Neural progenitor cell (in vitro differentiated cells): Measurements from ENCODE around the gene ZNF559. TPM values are rescaled to one million over a fixed set of nuclear protein-coding genes. Genes with fewer than 3 reads are reported as not detected.
"Not testable (repeated sequence)": the region's sequence is repeated elsewhere in the genome, so short reads cannot be mapped to it uniquely, and the experiment has no call there.

ENCODE experiments used
- DNase-seq: peaks from one replicate; pipeline ENCODE4 v3.0.0-alpha.2; 2016; ENCODE audit warnings: low spot score
- H2AFZ ChIP-seq: fragments of 200-600 bp; sonication (generic); replicated peaks from 2 replicates; pipeline ENCODE4 v1.6.1; 2016; ENCODE audit warnings: antibody characterized with exemption
- H3F3A ChIP-seq: fragments of 200-600 bp; sonication (generic); 2 replicates; pipeline ENCODE4 v1.6.1; 2016; ENCODE audit warnings: antibody characterized with exemption, low read depth
- H3K27ac ChIP-seq: fragments of 200-600 bp; sonication (generic); 2 replicates; pipeline ENCODE4 v1.5.1; 2016; ENCODE audit warnings: mild to moderate bottlenecking
- H3K27me3 ChIP-seq: fragments of 200-600 bp; sonication (generic); 2 replicates; pipeline ENCODE4 v1.6.1; 2016; ENCODE audit warnings: mild to moderate bottlenecking, moderate library complexity
- H3K36me3 ChIP-seq: fragments of 200-600 bp; sonication (generic); 2 replicates; pipeline ENCODE4 v1.5.1; 2016
- H3K4me1 ChIP-seq: fragments of 200-600 bp; sonication (generic); 2 replicates; pipeline ENCODE4 v1.6.1; 2016; ENCODE audit warnings: mixed run types
- H3K4me2 ChIP-seq: fragments of 200-600 bp; sonication (generic); 2 replicates; pipeline ENCODE4 v1.6.1; 2016
- H3K4me3 ChIP-seq: fragments of 200-600 bp; sonication (generic); 2 replicates; pipeline ENCODE4 v1.5.1; 2016
- H3K79me2 ChIP-seq: fragments of 200-600 bp; sonication (generic); 2 replicates; pipeline ENCODE4 v1.6.1; 2016; ENCODE audit warnings: low read depth
- H3K9ac ChIP-seq: fragments of 200-600 bp; sonication (generic); 2 replicates; pipeline ENCODE4 v1.6.1; 2016
- H3K9me3 ChIP-seq: fragments of 200-600 bp; sonication (generic); 2 replicates; pipeline ENCODE4 v1.5.1; 2016; ENCODE audit warnings: low read depth
- H4K20me1 ChIP-seq: fragments of 200-600 bp; sonication (generic); 2 replicates; pipeline ENCODE4 v1.6.1; 2016; ENCODE audit warnings: low read depth
- H3K27ac Mint-ChIP-seq: 3 replicates; pipeline ENCODE4 v1.8.0; 2021; ENCODE audit warnings: mixed read lengths
- H3K27me3 Mint-ChIP-seq: 2 replicates; pipeline ENCODE4 v1.8.0; 2022; ENCODE audit warnings: low read depth, mild to moderate bottlenecking, inconsistent platforms, moderate library complexity, mixed read lengths; ENCODE audit not compliant: insufficient read depth
- H3K36me3 Mint-ChIP-seq: 3 replicates; pipeline ENCODE4 v1.8.0; 2021; ENCODE audit warnings: mixed read lengths
- H3K4me1 Mint-ChIP-seq: 3 replicates; pipeline ENCODE4 v1.8.0; 2021; ENCODE audit warnings: mixed read lengths
- H3K4me3 Mint-ChIP-seq: 3 replicates; pipeline ENCODE4 v1.8.0; 2021; ENCODE audit warnings: mild to moderate bottlenecking, moderate library complexity, mixed read lengths
- H3K9me3 Mint-ChIP-seq: 3 replicates; pipeline ENCODE4 v1.8.0; 2020; ENCODE audit warnings: mixed read lengths
- EZH2 ChIP-seq: fragments of 200-600 bp; sonication (generic); IDR thresholded peaks from 2 replicates; pipeline ENCODE4 v1.6.1; 2017; ENCODE audit warnings: antibody characterized with exemption, mild to moderate bottlenecking, moderate library complexity
- EZH2phosphoT487 ChIP-seq: fragments of 200-600 bp; sonication (generic); IDR thresholded peaks from 2 replicates; pipeline ENCODE4 v1.6.1; 2017; ENCODE audit warnings: antibody characterized with exemption
- total RNA-seq: library from RNA; depleted of rRNA; stranded (reverse); fragments of >200 nt; gene quantifications from 2 replicates; pipeline ENCODE4 v1.2.3, GENCODE V29; 2015; ENCODE audit warnings: low replicate concordance
- TF ChIP-seq, protein P1 (sequence below): fragments of 200-600 bp; sonication (generic); IDR thresholded peaks from 2 replicates; pipeline ENCODE4 v1.5.1; 2017; ENCODE audit warnings: antibody characterized with exemption, mild to moderate bottlenecking

The ZNF559 gene
- total RNA-seq, 1 donor from 2014 or later, result 79.8 TPM

DNA sequence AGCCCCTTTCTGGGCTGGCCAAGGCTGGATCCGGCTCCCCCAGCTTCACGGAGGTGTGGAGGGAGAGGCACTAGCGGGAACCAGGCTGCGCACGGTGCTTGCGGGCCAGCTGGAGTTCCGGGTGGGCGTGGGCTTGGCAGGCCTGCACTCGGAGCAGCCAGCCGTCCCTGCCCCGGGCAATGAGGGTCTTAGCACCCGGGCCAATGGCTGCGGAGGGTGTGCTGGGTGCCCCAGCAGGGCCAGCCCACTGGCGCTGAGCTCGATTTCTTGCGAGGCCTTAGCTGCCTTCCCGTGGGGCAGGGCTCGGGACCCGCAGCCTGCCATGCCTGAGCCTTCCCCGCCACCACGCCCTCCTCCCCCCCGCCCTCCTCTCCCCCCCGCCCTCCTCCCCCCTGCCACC is 2.6 kb upstream of the ZNF559 start:
- peaks cover 21% of the 10 kb centered on the region for H3K79me2 ChIP-seq
- peaks cover 14% of the 10 kb centered on the region for H3K36me3 Mint-ChIP-seq
- H3K9me3 ChIP-seq, result peaks cover 13% of the 10 kb centered on the region
- no peak overlapping the region for H3K27ac Mint-ChIP-seq
- H3K27me3 Mint-ChIP-seq, result peaks cover 8% of the 10 kb centered on the region
- DNase-seq, result no peak
- H3K4me2 ChIP-seq, result no peak overlapping the region
- H3K4me1 ChIP-seq, result no peaks in the 10 kb centered on the region
- H3F3A ChIP-seq, result peaks cover 14% of the 10 kb centered on the region
- no peak overlapping the region for H3K27ac ChIP-seq
- peaks cover 8% of the 10 kb centered on the region for H3K4me1 Mint-ChIP-seq
- H3K4me3 ChIP-seq, result no peak overlapping the region
- TF ChIP-seq, protein P1, sequence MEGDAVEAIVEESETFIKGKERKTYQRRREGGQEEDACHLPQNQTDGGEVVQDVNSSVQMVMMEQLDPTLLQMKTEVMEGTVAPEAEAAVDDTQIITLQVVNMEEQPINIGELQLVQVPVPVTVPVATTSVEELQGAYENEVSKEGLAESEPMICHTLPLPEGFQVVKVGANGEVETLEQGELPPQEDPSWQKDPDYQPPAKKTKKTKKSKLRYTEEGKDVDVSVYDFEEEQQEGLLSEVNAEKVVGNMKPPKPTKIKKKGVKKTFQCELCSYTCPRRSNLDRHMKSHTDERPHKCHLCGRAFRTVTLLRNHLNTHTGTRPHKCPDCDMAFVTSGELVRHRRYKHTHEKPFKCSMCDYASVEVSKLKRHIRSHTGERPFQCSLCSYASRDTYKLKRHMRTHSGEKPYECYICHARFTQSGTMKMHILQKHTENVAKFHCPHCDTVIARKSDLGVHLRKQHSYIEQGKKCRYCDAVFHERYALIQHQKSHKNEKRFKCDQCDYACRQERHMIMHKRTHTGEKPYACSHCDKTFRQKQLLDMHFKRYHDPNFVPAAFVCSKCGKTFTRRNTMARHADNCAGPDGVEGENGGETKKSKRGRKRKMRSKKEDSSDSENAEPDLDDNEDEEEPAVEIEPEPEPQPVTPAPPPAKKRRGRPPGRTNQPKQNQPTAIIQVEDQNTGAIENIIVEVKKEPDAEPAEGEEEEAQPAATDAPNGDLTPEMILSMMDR, result no peak
- TF ChIP-seq EZH2phosphoT487 (no peak), EZH2 (no peak)
- no peak overlapping the region for H3K4me3 Mint-ChIP-seq
- peaks cover 4% of the 10 kb centered on the region for H3K36me3 ChIP-seq
- no peaks in the 10 kb centered on the region for H3K27me3 ChIP-seq
- H4K20me1 ChIP-seq, result no peaks in the 10 kb centered on the region
- no peak overlapping the region for H3K9ac ChIP-seq
- H2AFZ ChIP-seq, result no peak overlapping the region
- H3K9me3 Mint-ChIP-seq, result peaks cover 51% of the 10 kb centered on the region

DNA sequence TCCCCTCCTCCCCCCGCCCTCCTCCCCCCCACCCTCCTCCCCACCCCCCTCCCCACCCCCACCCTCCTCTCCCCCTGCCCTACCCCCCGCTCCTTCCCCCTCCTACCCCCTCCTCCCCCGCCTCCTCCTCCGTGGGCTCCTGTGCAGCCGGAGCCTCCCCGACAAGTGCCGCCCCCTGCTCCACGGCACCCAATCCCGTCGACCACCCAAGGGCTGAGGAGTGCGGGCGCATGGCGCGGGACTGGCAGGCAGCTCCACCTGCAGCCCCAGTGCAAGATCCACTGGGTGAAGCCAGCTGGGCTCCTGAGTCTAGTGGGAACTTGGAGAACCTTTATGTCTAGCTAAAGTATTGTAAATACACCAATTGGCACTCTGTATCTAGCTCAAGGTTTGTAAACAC is 2.2 kb upstream of the ZNF559 start:
- H3K36me3 ChIP-seq, H3K27me3 Mint-ChIP-seq, H3K27ac Mint-ChIP-seq, H3K4me2 ChIP-seq, H3K27ac ChIP-seq, H3K4me3 ChIP-seq, H3K27me3 ChIP-seq, H2AFZ ChIP-seq, H3K4me1 ChIP-seq, H3K9ac ChIP-seq, H3K4me3 Mint-ChIP-seq, DNase-seq, H4K20me1 ChIP-seq, H3K4me1 Mint-ChIP-seq: not testable (repeated sequence)
- Mint-ChIP-seq H3K36me3 (peaks cover 15% of the 10 kb centered on the region), H3K9me3 (peaks cover 49% of the 10 kb centered on the region)
- Histone ChIP-seq H3F3A (peaks cover 14% of the 10 kb centered on the region), H3K79me2 (peaks cover 25% of the 10 kb centered on the region), H3K9me3 (peaks cover 13% of the 10 kb centered on the region)

DNA sequence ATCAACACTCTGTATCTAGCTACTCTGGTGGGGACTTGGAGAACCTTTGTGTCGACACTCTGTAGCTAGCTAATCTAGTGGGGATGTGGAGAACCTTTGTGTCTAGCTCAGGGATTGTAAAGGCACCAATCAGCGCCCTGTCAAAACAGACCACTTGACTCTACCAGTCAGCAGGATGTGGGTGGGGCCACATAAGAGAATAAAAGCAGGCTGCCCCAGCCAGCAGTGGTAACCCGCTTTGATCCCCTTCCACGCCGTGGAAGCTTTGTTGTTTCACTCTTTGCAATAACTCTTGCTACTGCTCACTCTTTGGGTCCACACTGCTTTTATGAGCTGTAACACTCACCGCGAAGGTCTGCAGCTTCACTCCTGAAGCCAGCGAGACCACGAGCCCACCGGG is 1.8 kb upstream of the ZNF559 start:
- not testable (repeated sequence) for H3K4me1 Mint-ChIP-seq, H3K4me3 ChIP-seq, H3K4me1 ChIP-seq, DNase-seq, H3K9ac ChIP-seq, H2AFZ ChIP-seq, H3K27me3 Mint-ChIP-seq, H3K27ac Mint-ChIP-seq, H3K4me2 ChIP-seq, H3K27ac ChIP-seq, H3K27me3 ChIP-seq, H4K20me1 ChIP-seq
- Mint-ChIP-seq H3K36me3 (peaks cover 17% of the 10 kb centered on the region), H3K9me3 (peaks cover 52% of the 10 kb centered on the region), H3K4me3 (peak overlapping the region; percentile 58)
- Histone ChIP-seq H3F3A (peaks cover 14% of the 10 kb centered on the region), H3K79me2 (peaks cover 30% of the 10 kb centered on the region), H3K36me3 (peaks cover 12% of the 10 kb centered on the region), H3K9me3 (peaks cover 13% of the 10 kb centered on the region)

DNA sequence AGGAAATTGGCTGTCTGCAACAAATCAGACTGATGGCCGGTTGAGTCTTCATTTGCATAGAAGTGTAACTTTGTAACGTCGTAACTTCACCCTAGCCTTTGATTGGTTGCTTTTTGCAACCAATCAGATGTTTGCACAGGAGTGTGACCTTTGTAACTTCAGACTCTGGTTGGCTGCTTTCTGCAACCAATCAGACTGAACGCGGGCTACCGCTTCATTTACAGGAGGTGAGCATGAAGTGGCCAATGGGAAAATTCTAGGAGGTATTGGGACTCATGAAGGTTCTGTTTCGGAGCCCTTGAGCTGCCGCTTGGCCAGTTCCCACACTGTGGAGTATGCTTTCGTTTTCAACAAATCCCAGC is 441 bp upstream of the ZNF559 start:
- Histone ChIP-seq H3K27ac (peak overlapping the region; percentile 71), H2AFZ (peak overlapping the region; percentile 57), H3K4me2 (peak overlapping the region; percentile 69), H3K4me1 (no peaks in the 10 kb centered on the region), H3K27me3 (no peaks in the 10 kb centered on the region), H3K9me3 (peaks cover 13% of the 10 kb centered on the region), H3K9ac (no peak overlapping the region), H4K20me1 (no peaks in the 10 kb centered on the region), H3K79me2 (peaks cover 42% of the 10 kb centered on the region), H3F3A (peaks cover 14% of the 10 kb centered on the region), H3K36me3 (peaks cover 23% of the 10 kb centered on the region), H3K4me3 (peak overlapping the region; percentile 68)
- peak overlapping the region; percentile 92 for H3K4me3 Mint-ChIP-seq
- H3K9me3 Mint-ChIP-seq, result peaks cover 59% of the 10 kb centered on the region
- H3K4me1 Mint-ChIP-seq, result peaks cover 8% of the 10 kb centered on the region
- peaks cover 12% of the 10 kb centered on the region for H3K27me3 Mint-ChIP-seq
- DNase-seq, result no peak
- peaks cover 28% of the 10 kb centered on the region for H3K36me3 Mint-ChIP-seq
- TF ChIP-seq, protein P1, result no peak
- TF ChIP-seq EZH2phosphoT487 (no peak), EZH2 (no peak)
- peak overlapping the region; percentile 88 for H3K27ac Mint-ChIP-seq
